ENCODE results near the gene SPATA17. TPM values are rescaled to one million over a fixed set of nuclear protein-coding genes. Genes with fewer than 3 reads are reported as not detected.

Gene SPATA17
- total RNA-seq, 2 donors from 2014 or later, result 0.96 to 6.4 TPM

GRCh38 chr1:217620814-217621213 lies 10.3 kb upstream of the SPATA17 start:
- intact Hi-C loops (cut with DNase I), result no loop called here
- Histone ChIP-seq H3K27me3 (replicated peaks; ENCODE audit: insufficient read depth) (no peaks in the 10 kb centered on the region), H3K36me3 (no peaks in the 10 kb centered on the region), H3K4me1 (replicated peaks) (no peaks in the 10 kb centered on the region), H3K27ac (no peak overlapping the region), H3K9me3 (no peaks in the 10 kb centered on the region), H3K4me3 (no peak overlapping the region)
- 87% methylated on average over 4 of the region's 4 CpGs for WGBS
- no peak for DNase-seq (ENCODE audit: low spot score)
- TF ChIP-seq, protein P1, sequence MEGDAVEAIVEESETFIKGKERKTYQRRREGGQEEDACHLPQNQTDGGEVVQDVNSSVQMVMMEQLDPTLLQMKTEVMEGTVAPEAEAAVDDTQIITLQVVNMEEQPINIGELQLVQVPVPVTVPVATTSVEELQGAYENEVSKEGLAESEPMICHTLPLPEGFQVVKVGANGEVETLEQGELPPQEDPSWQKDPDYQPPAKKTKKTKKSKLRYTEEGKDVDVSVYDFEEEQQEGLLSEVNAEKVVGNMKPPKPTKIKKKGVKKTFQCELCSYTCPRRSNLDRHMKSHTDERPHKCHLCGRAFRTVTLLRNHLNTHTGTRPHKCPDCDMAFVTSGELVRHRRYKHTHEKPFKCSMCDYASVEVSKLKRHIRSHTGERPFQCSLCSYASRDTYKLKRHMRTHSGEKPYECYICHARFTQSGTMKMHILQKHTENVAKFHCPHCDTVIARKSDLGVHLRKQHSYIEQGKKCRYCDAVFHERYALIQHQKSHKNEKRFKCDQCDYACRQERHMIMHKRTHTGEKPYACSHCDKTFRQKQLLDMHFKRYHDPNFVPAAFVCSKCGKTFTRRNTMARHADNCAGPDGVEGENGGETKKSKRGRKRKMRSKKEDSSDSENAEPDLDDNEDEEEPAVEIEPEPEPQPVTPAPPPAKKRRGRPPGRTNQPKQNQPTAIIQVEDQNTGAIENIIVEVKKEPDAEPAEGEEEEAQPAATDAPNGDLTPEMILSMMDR (IDR thresholded peaks at IDR 0.05), result no peak
- TF ChIP-seq POLR2AphosphoS5 (IDR thresholded peaks at IDR 0.05), result no peak
- no peak for TF ChIP-seq POLR2A (IDR thresholded peaks at IDR 0.05)

DNA sequence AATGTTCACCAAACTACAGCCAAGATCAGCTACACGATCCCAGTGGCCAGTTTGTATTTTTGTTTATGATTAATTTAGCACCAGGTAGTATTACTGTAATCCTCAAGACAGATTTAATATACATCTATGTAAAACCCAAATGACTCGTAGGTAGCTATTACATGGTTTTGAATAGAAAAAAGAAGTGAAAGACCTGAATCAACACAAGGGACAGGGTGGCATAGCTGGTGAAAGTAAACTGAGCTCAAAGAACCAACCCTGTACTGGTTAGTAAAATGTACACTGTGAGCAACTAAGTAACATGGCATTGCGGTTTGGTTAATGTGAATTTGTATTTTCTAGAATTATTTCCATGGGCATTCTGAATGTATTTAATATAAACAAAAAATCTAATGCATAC lies 9.1 kb upstream of the SPATA17 start:
- Histone ChIP-seq H3K36me3 (no peaks in the 10 kb centered on the region), H3K27ac (no peak overlapping the region), H3K4me1 (replicated peaks) (no peaks in the 10 kb centered on the region), H3K4me3 (no peak overlapping the region), H3K9me3 (no peaks in the 10 kb centered on the region), H3K27me3 (replicated peaks; ENCODE audit: insufficient read depth) (no peaks in the 10 kb centered on the region)
- TF ChIP-seq, protein P1 (IDR thresholded peaks at IDR 0.05), result no peak
- TF ChIP-seq POLR2A (IDR thresholded peaks at IDR 0.05) (no peak), POLR2AphosphoS5 (IDR thresholded peaks at IDR 0.05) (no peak)
- intact Hi-C loops (cut with DNase I), result no loop called here
- DNase-seq (ENCODE audit: low spot score), result no peak
- WGBS, result 93% methylated on average over 3 of the region's 3 CpGs

DNA sequence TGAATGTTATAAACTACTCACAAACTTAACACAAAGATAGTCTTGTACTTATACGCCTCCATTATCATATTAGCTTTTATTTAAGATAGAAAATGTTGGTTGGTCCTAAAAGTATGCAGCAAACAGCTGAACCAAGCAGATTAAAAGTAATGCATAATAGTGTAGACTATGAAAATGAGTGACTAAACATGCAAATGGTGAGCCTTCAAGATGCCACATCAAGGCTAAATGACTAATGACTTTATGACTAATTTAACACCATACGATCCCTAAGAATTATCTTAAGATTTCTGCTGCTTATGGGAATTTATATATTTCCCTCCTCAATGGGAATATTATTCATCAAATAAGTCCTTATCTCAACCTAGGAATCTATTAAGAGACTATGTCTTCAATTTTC lies 4.8 kb upstream of the SPATA17 start:
- Histone ChIP-seq H3K27ac (no peak overlapping the region), H3K9me3 (no peaks in the 10 kb centered on the region), H3K4me1 (replicated peaks) (peaks cover 4% of the 10 kb centered on the region), H3K27me3 (replicated peaks; ENCODE audit: insufficient read depth) (no peaks in the 10 kb centered on the region), H3K36me3 (no peaks in the 10 kb centered on the region), H3K4me3 (no peak overlapping the region)
- TF ChIP-seq POLR2AphosphoS5 (IDR thresholded peaks at IDR 0.05), result no peak
- no peak for TF ChIP-seq POLR2A (IDR thresholded peaks at IDR 0.05)
- TF ChIP-seq, protein P1 (IDR thresholded peaks at IDR 0.05), result no peak
- intact Hi-C loops (cut with DNase I), result no loop called here
- WGBS, result 97% methylated on average over 2 of the region's 2 CpGs
- DNase-seq (ENCODE audit: low spot score), result no peak

GRCh38 chr1:217627431-217627830 lies 3.7 kb upstream of the SPATA17 start:
- DNase-seq (ENCODE audit: low spot score), result no peak
- no peak for TF ChIP-seq POLR2A (IDR thresholded peaks at IDR 0.05)
- TF ChIP-seq POLR2AphosphoS5 (IDR thresholded peaks at IDR 0.05), result no peak
- TF ChIP-seq, protein P1 (IDR thresholded peaks at IDR 0.05), result no peak
- Histone ChIP-seq H3K27me3 (replicated peaks; ENCODE audit: insufficient read depth) (no peaks in the 10 kb centered on the region), H3K27ac (no peak overlapping the region), H3K4me3 (no peak overlapping the region), H3K36me3 (no peaks in the 10 kb centered on the region), H3K4me1 (replicated peaks) (peaks cover 4% of the 10 kb centered on the region), H3K9me3 (no peaks in the 10 kb centered on the region)
- WGBS, result 22% methylated on average over 3 of the region's 3 CpGs
- intact Hi-C loops (cut with DNase I), result no loop called here

DNA sequence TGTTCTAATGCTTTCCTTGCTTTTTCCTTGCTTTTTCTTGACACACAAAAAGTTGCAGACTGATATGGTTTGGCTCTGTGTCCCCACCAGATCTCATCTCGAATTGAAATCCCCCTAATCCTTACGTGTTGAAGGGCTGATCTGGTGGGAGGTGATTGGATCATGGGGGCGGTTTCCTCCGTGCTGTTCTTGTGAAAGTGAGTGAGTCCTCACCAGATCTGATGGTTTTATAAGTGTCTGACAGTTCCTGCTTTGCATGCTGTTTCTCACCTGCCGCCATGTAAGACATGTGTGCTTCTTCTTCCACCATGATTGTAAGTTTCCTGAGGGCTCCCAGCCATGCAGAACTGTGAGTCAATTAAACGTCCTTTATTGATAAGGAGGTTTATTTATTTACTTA lies 11.3 kb downstream of the SPATA17 start:
- TF ChIP-seq POLR2AphosphoS5 (IDR thresholded peaks at IDR 0.05) (no peak), POLR2A (IDR thresholded peaks at IDR 0.05) (no peak)
- TF ChIP-seq, protein P1 (IDR thresholded peaks at IDR 0.05), result no peak
- no peak for DNase-seq (ENCODE audit: low spot score)
- Histone ChIP-seq H3K9me3 (no peaks in the 10 kb centered on the region), H3K36me3 (no peaks in the 10 kb centered on the region), H3K4me1 (replicated peaks) (no peaks in the 10 kb centered on the region), H3K27me3 (replicated peaks; ENCODE audit: insufficient read depth) (no peaks in the 10 kb centered on the region), H3K27ac (no peak overlapping the region), H3K4me3 (no peak overlapping the region)
- intact Hi-C loops (cut with DNase I), result no loop called here
- WGBS, result 60% methylated on average over 6 of the region's 6 CpGs

Measured in prostate gland (tissue), 2 donors.